A673 (cell line): ENCODE results near the gene SPACA4. TPM values are rescaled to one million over a fixed set of nuclear protein-coding genes. Genes with fewer than 3 reads are reported as not detected.
"Not testable (repeated sequence)": the region's sequence is repeated elsewhere in the genome, so short reads cannot be mapped to it uniquely, and the experiment has no call there.

ENCODE experiments used
- BruUV-seq: library from RNA; stranded (reverse); fragments of 400-500 nt; replicated peaks from 2 replicates; lab custom pipeline; 2021; lab: Mats Ljungman, UMichigan
- CTCF ChIA-PET: fragments of 300-600 bp; sonication (Branson Sonifier 250); formaldehyde crosslinking; loops from one replicate; lab custom pipeline; 2022; ENCODE audit warnings: antibody characterized with exemption; lab: Charles Lee
- POLR2A ChIA-PET: fragments of 300-600 bp; sonication (Branson Sonifier 250); formaldehyde crosslinking; loops from one replicate; lab custom pipeline; 2022; ENCODE audit warnings: antibody characterized with exemption; ENCODE audit not compliant: low non-redundant PET; lab: Charles Lee
- DNase-seq: peaks from one replicate; pipeline ENCODE4 v3.0.0-alpha.2; 2015; ENCODE audit warnings: low spot score
- H3K27ac ChIP-seq: fragments of 200-600 bp; sonication (generic); 2 replicates; pipeline ENCODE4 v1.5.1; 2016; ENCODE audit warnings: mixed run types, low read depth, mild to moderate bottlenecking, mixed read lengths, antibody characterized with exemption, low read length; ENCODE audit not compliant: poor library complexity, severe bottlenecking
- H3K27me3 ChIP-seq: fragments of 200-600 bp; sonication (generic); replicated peaks from 2 replicates; pipeline ENCODE4 v1.6.1; 2017; ENCODE audit warnings: mixed run types, low read depth, mild to moderate bottlenecking, mixed read lengths, antibody characterized with exemption, low read length; ENCODE audit not compliant: insufficient read depth, poor library complexity
- H3K36me3 ChIP-seq: fragments of 200-600 bp; sonication (generic); 2 replicates; pipeline ENCODE4 v1.6.1; 2016; ENCODE audit warnings: mixed run types, mild to moderate bottlenecking, mixed read lengths, antibody characterized with exemption, low read length; ENCODE audit not compliant: insufficient read depth, poor library complexity, severe bottlenecking
- H3K4me1 ChIP-seq: fragments of 200-600 bp; sonication (generic); 2 replicates; pipeline ENCODE4 v1.6.1; 2017; ENCODE audit warnings: mixed run types, mild to moderate bottlenecking, mixed read lengths, antibody characterized with exemption, low read length; ENCODE audit not compliant: insufficient read depth, poor library complexity, severe bottlenecking
- H3K4me3 ChIP-seq: fragments of 200-600 bp; sonication (generic); 2 replicates; pipeline ENCODE4 v1.5.1; 2016; ENCODE audit warnings: low read depth, mixed run types, mild to moderate bottlenecking, mixed read lengths, low read length; ENCODE audit not compliant: poor library complexity, severe bottlenecking
- H3K9me3 ChIP-seq: fragments of 200-600 bp; sonication (generic); 2 replicates; pipeline ENCODE4 v1.6.1; 2016; ENCODE audit warnings: mixed run types, low read depth, mild to moderate bottlenecking, mixed read lengths, antibody characterized with exemption, low read length; ENCODE audit not compliant: poor library complexity, severe bottlenecking
- CTCF ChIP-seq: fragments of 300-800, 200-600 bp; sonication (generic); conservative IDR thresholded peaks from 2 replicates; pipeline ENCODE4 v1.5.1; 2017; ENCODE audit warnings: low read depth, mild to moderate bottlenecking, antibody characterized with exemption, low read length, moderate library complexity, mixed read lengths
- EZH2 ChIP-seq: fragments of 200-600 bp; sonication (generic); IDR thresholded peaks from 2 replicates; pipeline ENCODE4 v1.6.1; 2017; ENCODE audit warnings: borderline replicate concordance, low read depth, mild to moderate bottlenecking, mixed read lengths, antibody characterized with exemption, low read length; ENCODE audit not compliant: poor library complexity, severe bottlenecking
- intact Hi-C: fragments of 100-400 bp; cut with micrococcal nuclease; formaldehyde crosslinking; loops from one replicate; pipeline ENCODE4 v1.10.0; 2022; ENCODE audit not compliant: unreplicated experiment
- total RNA-seq: library from RNA; stranded (reverse); gene quantifications from 2 replicates; pipeline ENCODE4 v1.2.3, GENCODE V29; 2021

Gene SPACA4
- total RNA-seq, 1 experiment from 2014 or later: not detected

- no peaks in the 10 kb centered on the region for H3K9me3 ChIP-seq
- POLR2A ChIA-PET: interaction anchor here (0.6 to 1.9 kb wide), 2 partner anchors 11 to 165 kb away, joined by 6 to 10 read pairs; partner anchors contain the start of genes RPL18 and SPHK2
- H3K4me1 ChIP-seq: peaks cover 45% of the 10 kb centered on the region
- DNase-seq: peak; percentile 94
- H3K36me3 ChIP-seq: peaks cover 19% of the 10 kb centered on the region
- intact Hi-C loops: no loop called here
- H3K27me3 ChIP-seq: no peaks in the 10 kb centered on the region
- CTCF ChIA-PET: interaction anchor here (0.5 kb wide), 1 partner anchor 158 kb away, joined by 3 read pairs; no protein-coding TSS in a partner anchor
- no peak for TF ChIP-seq EZH2
- peak; percentile 52 for TF ChIP-seq CTCF
- peak overlapping the region; percentile 88 for H3K27ac ChIP-seq
- peak overlapping the region; percentile 22 for H3K4me3 ChIP-seq
- BruUV-seq: no TSS peak
Observed at GRCh38 chr19:48630296-48631063, 23.9 kb downstream of the SPACA4 start.

- Histone ChIP-seq H3K27ac (peak overlapping the region; percentile 88), H3K9me3 (no peaks in the 10 kb centered on the region), H3K4me3 (no peak overlapping the region), H3K4me1 (peaks cover 45% of the 10 kb centered on the region), H3K36me3 (peaks cover 19% of the 10 kb centered on the region), H3K27me3 (no peaks in the 10 kb centered on the region)
- TF ChIP-seq EZH2: no peak
- TF ChIP-seq CTCF: no peak
- intact Hi-C loops: no loop called here
- peak; percentile 44 for DNase-seq
- CTCF ChIA-PET: interaction anchor here (0.5 kb wide), 1 partner anchor 157 kb away, joined by 3 read pairs; no protein-coding TSS in a partner anchor
- no TSS peak for BruUV-seq
- POLR2A ChIA-PET: interaction anchor here (0.6 to 1.9 kb wide), 2 partner anchors 12 to 166 kb away, joined by 6 to 10 read pairs; partner anchors contain the start of genes RPL18 and SPHK2
Observed at GRCh38 chr19:48631225-48631624, 24.7 kb downstream of the SPACA4 start.

- DNase-seq, H3K27me3 ChIP-seq, POLR2A ChIA-PET, H3K4me3 ChIP-seq, CTCF ChIA-PET, intact Hi-C loops, BruUV-seq, H3K9me3 ChIP-seq: not testable (repeated sequence)
- H3K27ac ChIP-seq: peak overlapping the region; percentile 91
- peaks cover 45% of the 10 kb centered on the region for H3K4me1 ChIP-seq
- peaks cover 19% of the 10 kb centered on the region for H3K36me3 ChIP-seq
Observed at GRCh38 chr19:48632286-48632685, 25.7 kb downstream of the SPACA4 start.
